NCI-H524 (cell line): Measurements from ENCODE around the gene USP53.
"Not testable (repeated sequence)": the region's sequence is repeated elsewhere in the genome, so short reads cannot be mapped to it uniquely, and the experiment has no call there.

Source experiments
- DNase-seq, 2 experiments: peaks; one replicate each; lab custom pipeline; 2025; lab: John Stamatoyannopoulos, UW

Gene USP53

DNA sequence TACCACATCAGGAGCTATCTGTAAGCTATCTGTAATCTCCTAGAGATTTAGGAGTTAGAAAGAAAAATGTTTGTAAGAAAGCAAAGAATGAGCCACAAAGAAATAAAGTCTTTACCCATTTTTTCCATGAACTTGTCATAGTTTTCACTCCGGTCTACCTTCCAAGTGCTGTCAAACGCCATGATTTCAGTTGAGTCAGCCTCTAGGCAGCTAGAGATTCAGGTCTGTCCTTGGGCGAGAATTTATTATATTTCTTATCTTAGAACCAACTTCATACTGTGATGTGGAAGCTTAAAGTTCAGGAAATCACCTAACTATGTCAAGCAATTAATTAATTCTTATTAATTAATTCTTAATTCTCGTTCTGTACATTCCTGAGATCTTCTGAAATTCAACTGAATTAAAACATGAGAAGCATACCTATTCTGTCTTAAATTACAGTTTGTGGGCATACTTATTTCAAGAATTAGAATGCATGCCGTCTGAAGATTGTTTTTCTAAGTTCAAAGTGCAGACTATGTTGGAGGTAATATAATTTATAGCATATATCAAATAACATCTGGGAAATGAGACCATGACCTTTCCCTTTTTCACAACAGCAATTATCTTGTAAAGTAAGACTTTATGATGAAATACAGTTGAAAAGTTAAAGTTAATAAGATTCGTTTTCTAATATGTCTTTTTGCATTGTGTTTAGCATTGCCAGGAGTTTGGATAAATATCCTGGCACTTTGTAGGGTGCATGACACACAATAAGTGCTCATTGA is 109.6 kb downstream of the USP53 start, which contains the start of gene FABP2:
Gene FABP2, minus strand, starts transcription at position 218 of the 767 bp plus-strand sequence. Its CDS starts 36 bp downstream, at position 182.
- DNase-seq = no peak

GRCh38 chr4:119328695-119329094 is 116.2 kb downstream of the USP53 start:
- DNase-seq = no peak

GRCh38 chr4:119329835-119330620 is 117.5 kb downstream of the USP53 start:
- DNase-seq = no peak

DNA sequence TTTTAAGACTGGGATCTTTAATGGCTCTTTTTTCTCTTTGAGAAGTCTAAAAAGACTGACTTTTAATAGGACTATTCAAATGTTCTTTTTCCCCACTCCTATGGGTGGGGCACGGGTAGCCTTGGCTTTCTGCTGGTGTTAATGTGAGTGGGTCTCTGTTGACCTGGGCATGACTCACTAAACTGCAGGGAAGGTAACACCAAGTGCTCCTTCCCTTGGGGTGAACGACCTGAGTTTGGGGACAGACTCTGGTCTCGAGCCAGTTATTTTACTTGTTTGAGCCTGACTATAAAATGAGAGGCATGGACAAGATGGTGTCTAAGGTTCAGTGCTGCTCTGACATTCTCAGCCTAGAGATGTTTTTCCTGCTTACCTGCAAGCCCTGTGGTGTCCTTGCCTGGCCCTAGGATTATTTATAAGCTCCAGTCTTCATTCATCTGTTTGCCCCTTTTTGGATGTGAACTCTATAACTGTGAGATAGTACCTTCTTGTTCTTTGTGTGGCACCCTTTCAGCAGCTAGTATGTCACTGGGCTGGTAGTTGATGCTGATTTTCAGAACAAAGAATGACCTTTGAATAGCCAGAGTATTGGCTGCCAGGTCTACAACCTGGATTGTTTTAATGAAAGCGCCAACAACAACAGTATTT is 123.9 kb downstream of the USP53 start:
- DNase-seq = not testable (repeated sequence)

- DNase-seq = no peak
Measured at GRCh38 chr4:119337010-119337409, 124.5 kb downstream of the USP53 start.

GRCh38 chr4:119339895-119340294 is 127.4 kb downstream of the USP53 start:
- not testable (repeated sequence) for DNase-seq

GRCh38 chr4:119343293-119343692 is 130.8 kb downstream of the USP53 start:
- DNase-seq = not testable (repeated sequence)
